HG03196 (cell line): Measurements from ENCODE around the gene ELOVL2.

Experiments used
- ATAC-seq: cut with Tn5 transposase; IDR thresholded peaks from one replicate; pipeline ENCODE4 v1.9.1; 2021; ENCODE audit not compliant: unreplicated experiment

ELOVL2 gene

DNA sequence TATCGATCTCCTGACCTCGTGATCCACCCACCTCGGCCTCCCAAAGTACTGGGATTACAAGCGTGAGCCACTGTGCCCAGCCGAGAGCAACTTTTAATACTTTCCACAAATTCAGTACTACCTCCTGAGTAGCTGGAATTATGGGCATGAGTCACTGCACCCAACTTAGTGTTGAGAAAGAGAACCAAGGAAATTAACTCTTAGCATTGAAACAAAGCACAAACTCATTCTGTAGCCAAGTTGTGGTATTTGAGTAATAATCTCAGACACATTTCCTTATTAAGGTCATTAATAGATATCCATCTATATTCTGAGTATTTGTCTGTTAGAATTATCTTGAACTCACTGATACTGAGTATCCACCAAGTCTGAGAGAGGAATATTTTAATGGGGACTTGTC lies 14.3 kb upstream of the ELOVL2 start:
- ATAC-seq: no peak

DNA sequence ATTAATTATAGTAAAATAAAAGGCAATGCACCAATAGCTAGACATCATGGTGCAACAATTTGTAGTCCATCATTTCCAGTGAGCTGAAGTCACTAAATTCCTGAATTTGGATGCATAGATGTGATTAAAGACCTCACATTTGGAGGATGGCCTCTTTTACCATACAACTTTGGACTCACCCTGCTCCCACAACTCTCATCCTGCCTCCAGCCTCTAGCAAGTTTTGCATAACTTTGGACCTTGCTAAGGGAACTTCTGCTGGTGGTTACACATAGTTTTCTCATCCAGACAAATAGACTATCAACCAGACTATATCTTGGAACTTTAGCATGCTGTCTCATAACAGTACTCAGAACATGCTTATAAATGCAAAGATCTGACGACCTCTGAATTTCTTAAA lies 12.8 kb upstream of the ELOVL2 start:
- ATAC-seq: no peak

GRCh38 chr6:11055127-11055627 lies 11.1 kb upstream of the ELOVL2 start:
- ATAC-seq: no peak

GRCh38 chr6:11054722-11055121 lies 10.6 kb upstream of the ELOVL2 start:
- ATAC-seq: no peak

GRCh38 chr6:11053307-11053706 lies 9.2 kb upstream of the ELOVL2 start:
- no peak for ATAC-seq

GRCh38 chr6:11050731-11051130 lies 6.6 kb upstream of the ELOVL2 start:
- no peak for ATAC-seq

DNA sequence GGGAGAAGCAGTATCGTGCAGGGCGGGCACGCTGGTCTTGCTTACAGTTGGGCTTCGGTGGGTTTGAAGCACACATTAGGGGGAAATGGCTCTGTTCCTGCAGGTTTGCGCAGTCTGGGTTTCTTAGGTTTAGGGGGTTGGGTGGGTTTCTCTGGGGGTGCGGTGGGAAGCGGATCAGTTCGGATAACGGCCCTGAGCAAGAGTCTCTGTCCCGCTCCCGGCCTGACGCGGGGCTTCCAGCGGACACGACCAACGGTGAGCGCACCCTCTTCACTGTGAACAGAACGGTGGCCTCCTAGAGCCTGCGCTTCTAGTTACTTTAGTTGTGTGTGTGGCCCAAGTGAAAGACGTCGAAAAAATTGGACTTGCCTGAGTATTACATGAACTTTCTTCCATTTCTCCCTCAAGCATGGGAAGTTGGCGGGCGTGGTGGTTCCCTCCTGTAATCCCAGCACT lies 635 bp upstream of the ELOVL2 start:
- ATAC-seq: no peak

DNA sequence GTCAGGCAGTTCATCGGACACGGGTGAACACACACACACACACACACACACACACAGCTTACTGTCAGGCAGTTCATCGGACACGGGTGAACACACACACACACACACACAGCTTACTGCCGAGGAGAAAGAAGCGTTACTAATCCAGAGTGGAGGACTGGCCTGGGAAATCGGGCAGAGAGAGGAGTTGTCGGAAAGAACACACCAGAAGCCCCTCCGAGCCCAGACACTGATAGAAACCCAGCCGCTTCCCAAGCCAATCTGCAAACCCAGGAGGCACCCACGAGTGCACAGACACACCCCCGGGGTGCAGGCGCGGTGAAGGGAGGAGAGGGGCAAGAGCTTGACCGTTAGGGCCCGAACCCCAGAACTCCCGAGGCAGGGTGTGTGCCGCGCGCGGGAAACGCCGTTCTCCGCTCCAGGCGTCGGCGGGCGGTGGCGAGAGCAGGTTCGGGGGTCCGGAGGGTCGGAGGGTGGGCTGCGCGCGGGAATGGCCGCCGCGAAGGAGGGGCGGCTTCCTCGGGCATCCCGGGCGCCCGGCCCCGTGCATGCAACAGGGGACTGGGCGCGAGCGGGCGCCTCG lies 636 bp downstream of the ELOVL2 start:
- no peak for ATAC-seq

DNA sequence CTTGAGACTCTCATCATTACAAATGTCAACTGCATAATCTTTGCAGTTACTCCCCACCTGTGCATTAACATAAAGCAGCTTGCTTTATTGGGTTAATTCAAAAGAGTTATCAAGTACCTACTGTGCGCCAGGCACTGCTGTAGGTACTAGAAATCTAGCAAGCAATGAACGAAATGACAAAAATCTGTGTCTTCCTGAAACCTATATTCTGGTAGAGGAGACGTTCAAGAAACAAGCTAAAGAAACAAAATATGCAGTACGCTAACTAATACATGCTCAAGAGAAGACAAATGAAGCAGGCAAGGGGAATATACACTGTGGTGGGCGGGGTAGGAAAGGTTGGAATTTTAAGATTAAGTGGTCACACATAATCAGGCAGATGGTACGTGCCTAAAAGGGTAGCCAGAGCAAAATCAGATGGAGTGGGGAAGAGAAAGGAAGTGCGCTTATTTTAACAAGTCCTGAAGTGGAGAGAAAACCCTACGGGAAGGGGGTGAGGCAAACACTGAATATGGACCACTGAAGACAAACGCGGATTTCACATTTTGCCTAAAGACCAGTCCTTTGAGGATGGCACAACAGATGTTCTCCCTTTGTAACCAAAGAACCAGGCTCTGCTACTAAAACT lies 1.2 kb downstream of the ELOVL2 start:
- no peak for ATAC-seq

DNA sequence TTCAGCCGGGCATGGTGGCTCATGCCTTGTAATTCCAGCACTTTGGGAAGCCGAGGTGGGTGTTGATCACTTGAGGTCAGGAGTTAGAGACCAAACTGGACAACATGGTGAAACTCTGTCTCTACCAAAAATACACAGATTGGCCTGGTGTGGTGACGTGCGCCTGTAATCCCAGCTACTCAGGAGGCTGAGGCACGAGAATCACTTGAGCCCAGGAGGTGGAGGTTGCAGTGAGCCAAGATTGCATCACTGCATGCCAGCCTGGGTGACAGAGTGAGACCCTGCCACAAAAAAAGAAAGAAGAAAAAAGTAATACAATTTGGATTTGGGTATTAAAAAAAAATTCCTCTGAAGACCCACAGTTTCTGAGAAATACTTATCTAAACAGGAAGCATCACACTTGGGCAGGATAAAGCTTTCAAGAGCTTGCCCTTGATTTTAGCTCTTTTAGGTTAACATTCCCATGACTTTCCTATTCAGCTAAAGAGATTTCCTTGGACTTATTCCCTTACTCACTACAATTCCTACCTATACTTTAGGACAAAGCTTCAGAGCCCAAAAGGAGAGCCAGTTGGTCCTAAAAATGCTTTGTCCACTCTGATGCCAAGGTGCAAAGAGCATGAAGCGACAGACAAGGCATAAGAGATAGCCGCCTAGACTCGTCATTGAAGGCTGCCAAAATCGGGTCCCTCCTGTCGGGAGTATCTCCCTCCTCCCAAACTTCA lies 1.9 kb downstream of the ELOVL2 start:
- no peak for ATAC-seq

DNA sequence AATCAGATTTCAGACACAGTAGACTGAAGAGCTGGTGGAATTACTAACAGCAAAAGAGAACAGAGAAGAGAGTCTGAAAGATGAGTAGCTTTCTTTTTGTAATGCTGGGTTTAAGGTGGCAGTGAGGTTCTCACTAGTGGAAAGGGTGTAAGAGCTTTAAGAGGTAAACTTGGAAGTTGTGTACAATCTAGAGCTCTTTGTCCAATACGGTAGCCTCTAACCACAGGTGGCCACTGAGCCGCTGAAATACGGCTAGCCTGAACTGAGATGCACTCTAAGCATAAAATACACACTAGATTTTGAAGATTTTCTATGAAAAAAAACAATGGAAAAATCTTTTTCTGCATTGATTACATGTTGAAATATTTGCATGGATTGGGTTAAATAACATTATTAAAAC lies 4.0 kb downstream of the ELOVL2 start:
- ATAC-seq: no peak

- no peak for ATAC-seq
Measured at GRCh38 chr6:11039040-11039439, 5.1 kb downstream of the ELOVL2 start.

DNA sequence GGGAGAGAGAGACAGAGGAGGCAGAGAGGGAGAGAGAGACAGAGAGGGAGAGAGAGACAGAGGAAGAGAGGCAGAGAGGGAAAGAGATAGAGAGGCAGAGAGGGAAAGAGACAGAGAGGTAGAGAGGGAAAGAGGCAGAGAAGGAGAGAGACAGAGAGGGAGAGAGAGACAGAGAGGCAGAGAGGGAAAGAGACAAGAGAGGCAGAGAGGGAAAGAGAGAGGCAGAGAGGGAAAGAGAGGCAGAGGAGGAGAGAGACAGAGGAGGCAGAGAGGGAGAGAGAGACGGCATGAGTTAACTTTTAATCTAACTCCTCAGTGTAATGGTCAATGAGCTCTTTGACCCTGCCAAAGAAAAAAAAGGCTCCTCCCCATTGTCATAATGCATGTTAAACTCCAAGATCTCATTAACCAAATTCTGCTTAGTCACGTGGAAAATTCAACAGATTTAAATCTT lies 7.1 kb downstream of the ELOVL2 start:
- no peak for ATAC-seq

- ATAC-seq: no peak
Measured at GRCh38 chr6:11036351-11036740, 7.8 kb downstream of the ELOVL2 start.

- ATAC-seq: no peak
Measured at GRCh38 chr6:11035616-11036350, 8.3 kb downstream of the ELOVL2 start.

GRCh38 chr6:11033825-11034224 lies 10.3 kb downstream of the ELOVL2 start:
- no peak for ATAC-seq

- ATAC-seq: no peak
Measured at GRCh38 chr6:11030904-11031303, 13.2 kb downstream of the ELOVL2 start.

DNA sequence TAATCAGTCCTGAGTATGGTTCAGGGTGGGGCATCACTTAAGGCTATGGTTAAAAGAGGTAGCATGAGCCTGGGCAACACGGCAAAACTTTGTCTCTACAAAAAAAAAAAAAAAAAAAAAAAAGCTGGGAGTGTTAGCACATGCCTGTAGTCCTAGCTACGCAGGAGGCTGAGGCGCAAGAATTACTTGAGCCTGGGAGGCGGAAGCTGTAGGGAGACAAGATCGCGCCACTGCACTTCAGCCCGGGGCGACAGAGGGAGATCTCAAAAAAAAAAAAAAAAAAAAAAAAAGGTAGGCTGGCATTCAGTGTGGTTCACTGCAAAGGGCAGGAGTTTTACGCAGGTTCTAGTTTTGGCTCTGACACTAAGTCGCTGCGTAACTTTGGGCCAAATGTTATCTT lies 15.1 kb downstream of the ELOVL2 start:
- no peak for ATAC-seq

GRCh38 chr6:11027565-11028110 lies 16.5 kb downstream of the ELOVL2 start:
- no peak for ATAC-seq

DNA sequence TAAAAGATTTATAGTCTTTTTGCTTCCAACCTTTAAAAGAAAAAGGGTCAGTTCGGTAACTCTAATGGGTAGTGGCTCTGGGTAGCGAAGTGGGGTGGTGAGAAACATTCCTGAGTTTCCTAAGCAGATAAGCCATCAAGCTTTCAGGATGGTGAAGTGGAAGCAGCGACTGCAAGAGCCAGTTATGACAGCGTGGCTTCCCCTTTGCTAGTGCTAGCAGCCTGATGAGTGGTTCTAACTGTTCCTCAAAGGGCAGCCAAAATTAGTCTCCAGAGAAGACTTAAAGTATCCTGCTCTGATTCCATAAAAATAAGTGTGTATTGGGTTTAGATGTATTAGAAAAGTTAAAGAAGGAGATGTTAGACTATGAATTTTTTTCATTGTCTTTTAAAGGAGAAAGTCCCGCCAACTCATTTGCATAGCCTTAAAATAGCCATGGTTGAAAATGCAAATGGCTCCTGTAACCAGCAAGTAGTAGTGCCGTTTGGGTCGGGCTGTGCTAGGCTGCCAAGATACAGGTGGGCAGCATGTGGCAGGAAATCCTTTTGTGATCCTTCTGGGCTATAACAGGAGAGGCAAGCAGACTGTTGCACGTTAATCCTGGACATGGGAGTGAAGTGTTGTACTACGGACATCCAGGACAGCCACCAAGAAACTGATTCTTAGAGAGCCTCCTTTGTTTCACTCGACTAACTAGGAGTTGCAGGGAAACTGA lies 18.0 kb downstream of the ELOVL2 start:
- no peak for ATAC-seq

GRCh38 chr6:11025130-11025529 lies 19.0 kb downstream of the ELOVL2 start:
- no peak for ATAC-seq
